AG09319 (cell line): ENCODE measurements around the gene CSNK1A1L.

Experiments used
- DNase-seq: peaks from one replicate; pipeline ENCODE4 v3.0.0-alpha.2; 2010; ENCODE audit warnings: low read depth; ENCODE audit errors: extremely low read depth
- TF ChIP-seq, protein P1 (sequence below): IDR thresholded peaks from 2 replicates; pipeline ENCODE4 v1.5.1; 2011; ENCODE audit warnings: low read depth, mild to moderate bottlenecking, inconsistent platforms, low read length, moderate library complexity

CSNK1A1L gene

DNA sequence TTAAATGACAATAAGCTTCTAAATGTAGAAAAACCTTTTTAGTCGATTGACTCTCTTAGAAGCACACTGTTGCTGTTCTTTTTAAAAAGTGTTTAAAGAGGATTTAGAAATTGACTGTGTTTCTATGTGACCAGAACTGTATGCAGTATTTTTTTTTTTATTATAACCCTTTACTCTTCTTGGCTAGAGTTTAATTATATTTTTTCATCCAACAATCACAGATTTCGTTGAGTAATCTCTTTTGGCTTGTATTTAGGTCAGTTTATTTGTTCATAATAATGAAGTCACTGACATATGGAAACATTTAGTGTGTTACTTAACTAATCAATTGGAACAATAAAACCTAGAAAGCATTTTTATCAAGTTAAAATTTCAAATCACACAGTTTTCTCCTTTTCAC lies 19.9 kb downstream of the CSNK1A1L start:
- TF ChIP-seq, protein P1, sequence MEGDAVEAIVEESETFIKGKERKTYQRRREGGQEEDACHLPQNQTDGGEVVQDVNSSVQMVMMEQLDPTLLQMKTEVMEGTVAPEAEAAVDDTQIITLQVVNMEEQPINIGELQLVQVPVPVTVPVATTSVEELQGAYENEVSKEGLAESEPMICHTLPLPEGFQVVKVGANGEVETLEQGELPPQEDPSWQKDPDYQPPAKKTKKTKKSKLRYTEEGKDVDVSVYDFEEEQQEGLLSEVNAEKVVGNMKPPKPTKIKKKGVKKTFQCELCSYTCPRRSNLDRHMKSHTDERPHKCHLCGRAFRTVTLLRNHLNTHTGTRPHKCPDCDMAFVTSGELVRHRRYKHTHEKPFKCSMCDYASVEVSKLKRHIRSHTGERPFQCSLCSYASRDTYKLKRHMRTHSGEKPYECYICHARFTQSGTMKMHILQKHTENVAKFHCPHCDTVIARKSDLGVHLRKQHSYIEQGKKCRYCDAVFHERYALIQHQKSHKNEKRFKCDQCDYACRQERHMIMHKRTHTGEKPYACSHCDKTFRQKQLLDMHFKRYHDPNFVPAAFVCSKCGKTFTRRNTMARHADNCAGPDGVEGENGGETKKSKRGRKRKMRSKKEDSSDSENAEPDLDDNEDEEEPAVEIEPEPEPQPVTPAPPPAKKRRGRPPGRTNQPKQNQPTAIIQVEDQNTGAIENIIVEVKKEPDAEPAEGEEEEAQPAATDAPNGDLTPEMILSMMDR = no peak
- DNase-seq = no peak

DNA sequence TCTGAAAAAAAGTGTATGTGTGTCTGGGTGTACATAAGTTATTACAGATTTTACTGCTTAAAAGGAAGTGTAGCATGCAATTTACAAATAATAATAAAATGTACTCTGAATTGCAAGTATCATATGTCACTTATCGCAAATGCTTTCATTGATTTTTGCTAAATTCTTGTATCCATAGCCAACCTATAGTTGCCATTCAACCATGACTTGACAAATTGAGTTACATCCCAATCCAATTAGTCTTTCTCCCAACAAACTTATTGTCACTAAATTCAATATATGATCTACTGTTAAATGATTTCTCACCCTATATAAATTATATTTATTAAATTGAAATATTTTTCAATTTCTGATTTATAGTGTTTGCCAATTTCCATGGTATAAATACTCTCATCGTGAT lies 28.6 kb downstream of the CSNK1A1L start:
- DNase-seq = no peak
- TF ChIP-seq, protein P1 = no peak

DNA sequence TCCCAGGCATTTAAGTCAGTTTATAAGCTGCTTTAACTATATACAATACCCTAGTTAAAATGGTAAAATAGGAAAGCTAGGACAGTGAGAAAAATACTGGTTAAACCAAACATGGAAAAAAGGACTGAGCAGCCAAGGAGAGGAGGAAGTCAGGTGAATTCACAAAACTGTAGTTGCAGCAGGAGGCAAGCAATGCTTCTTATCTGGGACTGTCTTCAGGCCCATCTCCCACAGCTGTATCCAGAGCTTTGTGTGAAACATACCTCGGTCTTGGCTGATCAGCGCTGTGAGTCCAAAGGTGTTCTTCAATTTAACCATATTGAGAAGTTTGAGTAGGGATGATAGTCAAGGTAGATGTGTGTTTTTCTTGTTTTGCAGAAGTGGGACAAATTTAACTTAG lies 30.3 kb downstream of the CSNK1A1L start:
- TF ChIP-seq, protein P1 = no peak

DNA sequence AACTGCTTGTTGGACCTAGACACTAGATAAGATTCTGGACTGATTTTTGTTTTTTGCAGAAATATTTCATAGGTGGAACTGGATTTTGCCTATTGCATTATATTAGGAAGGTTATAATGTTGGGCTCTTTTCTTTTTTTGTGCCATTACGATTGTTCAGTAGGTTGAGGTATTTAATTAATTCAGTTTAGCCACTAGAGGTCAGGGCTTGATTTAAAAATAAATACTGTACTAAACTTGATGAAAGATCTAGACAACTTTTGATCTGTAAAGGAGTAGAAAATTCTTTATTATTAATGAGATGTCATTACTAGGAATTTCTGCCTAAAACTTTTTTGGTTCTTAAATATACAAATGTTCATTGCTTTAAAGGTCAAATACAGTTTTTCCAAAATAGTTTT lies 30.8 kb downstream of the CSNK1A1L start:
- DNase-seq = no peak

More for the DNA sequence above, 30.3 kb downstream of the CSNK1A1L start:
- DNase-seq = no peak

DNA sequence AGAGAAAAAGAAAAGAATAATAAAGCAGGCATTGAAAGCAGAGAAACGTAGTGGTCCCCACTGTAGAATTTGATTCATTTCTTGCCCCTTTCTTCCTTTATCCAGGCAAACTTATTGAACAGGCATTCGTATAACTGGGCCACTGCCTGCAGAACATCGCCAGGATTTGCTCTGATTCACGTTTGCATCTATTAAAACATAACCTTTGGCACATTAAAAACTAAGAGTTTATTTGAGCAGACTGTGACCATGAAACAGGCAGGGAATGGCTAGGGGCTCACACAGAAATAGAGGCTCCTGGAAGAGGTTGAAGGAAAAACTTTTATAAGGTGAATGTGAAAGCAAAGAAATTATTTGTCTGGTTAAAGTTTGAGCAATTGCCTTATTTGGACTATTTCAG lies 33.4 kb downstream of the CSNK1A1L start:
- TF ChIP-seq, protein P1 = no peak

More for the DNA sequence above, 30.8 kb downstream of the CSNK1A1L start:
- TF ChIP-seq, protein P1 = peak; percentile 21

DNA sequence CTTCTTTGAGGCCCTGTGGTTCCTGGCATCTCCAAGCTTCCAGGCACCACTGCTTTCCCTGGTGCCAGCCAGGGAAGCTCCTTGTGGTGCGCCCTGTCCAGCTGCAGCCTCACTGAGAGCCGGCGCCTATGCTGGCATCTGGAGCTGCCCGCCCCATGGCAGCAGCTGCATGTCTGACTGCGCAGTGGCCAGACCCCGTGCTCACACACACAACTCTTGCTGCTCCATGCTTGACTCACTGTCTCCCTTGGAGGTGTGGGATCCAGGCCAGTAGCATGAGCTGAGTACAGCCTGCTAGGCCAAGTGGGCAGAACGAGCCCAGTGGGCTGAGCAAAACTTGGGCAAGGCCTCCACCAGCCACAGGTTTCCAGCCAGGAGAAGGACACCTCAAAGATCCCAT lies 34.5 kb downstream of the CSNK1A1L start:
- TF ChIP-seq, protein P1 = no peak
- no peak for DNase-seq

More for the DNA sequence above, 33.4 kb downstream of the CSNK1A1L start:
- DNase-seq = no peak

DNA sequence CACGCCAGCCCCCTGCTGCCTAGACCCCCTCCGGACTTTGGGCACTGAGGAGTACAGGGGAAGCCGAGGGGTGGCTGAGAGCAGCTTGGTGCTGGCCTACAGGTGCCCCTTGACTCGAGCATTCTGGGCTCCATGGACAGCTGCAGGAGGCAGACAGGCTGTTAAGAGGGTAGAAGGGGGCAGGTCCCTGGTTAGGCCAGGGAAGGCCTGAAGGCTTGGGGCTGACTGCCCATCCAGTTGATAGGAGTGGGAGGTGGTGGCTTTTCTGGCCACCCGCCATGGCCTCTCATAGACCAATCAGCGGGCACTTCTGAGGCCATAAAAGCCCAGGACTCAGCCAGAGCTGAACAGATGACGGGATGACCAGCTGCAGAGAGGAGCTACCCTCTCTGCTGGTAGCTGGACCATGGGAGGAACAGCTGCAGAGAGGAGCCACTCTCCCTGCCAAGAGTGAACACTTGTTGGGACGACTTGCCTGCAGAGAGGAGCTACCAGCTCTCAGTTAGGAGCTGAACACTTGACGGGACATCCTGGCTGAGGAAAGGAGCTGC lies 35.2 kb downstream of the CSNK1A1L start:
- DNase-seq = no peak
- TF ChIP-seq, protein P1 = no peak
